Thyroid gland (tissue), 4 donors: ENCODE measurements around the gene MTHFD1L. TPM values are rescaled to one million over a fixed set of nuclear protein-coding genes. Genes with fewer than 3 reads are reported as not detected.

Source experiments
- DNase-seq, 2 donors: peaks; one replicate each; pipeline ENCODE4 v3.0.0-alpha.2; 2019
- H3K27ac ChIP-seq, 3 donors: fragments of 200-600 bp; sonication (generic); 1 replicate in 2 of 3; 2 replicates in 1 of 3; pipeline ENCODE4 v1.5.1; 2016 to 2019; ENCODE audit warnings: mild to moderate bottlenecking in 1 of 3, moderate library complexity in 1 of 3
- H3K27me3 ChIP-seq: fragments of 200-600 bp; sonication (generic); one replicate; pipeline ENCODE4 v1.5.1; 2019
- H3K36me3 ChIP-seq, 2 donors: fragments of 200-600 bp; sonication (generic); one replicate each; pipeline ENCODE4 v1.5.1; 2016 to 2019
- H3K4me1 ChIP-seq, 2 donors: fragments of 200-600 bp; sonication (generic); one replicate each; pipeline ENCODE4 v1.5.1; 2017 to 2019
- H3K4me3 ChIP-seq, 3 donors: fragments of 200-600 bp; sonication (generic); replicated peaks in 1 of 3; 1 replicate in 2 of 3; 2 replicates in 1 of 3; pipeline ENCODE4 v1.5.1; 2016; ENCODE audit warnings: mild to moderate bottlenecking in 1 of 3
- H3K9me3 ChIP-seq: fragments of 200-600 bp; sonication (generic); one replicate; pipeline ENCODE4 v1.5.1; 2017
- POLR2A ChIP-seq, 2 donors: fragments of 450-650 bp; IDR thresholded peaks; one replicate each; pipeline ENCODE4 v1.6.1; 2017; ENCODE audit warnings: antibody characterized with exemption in 2 of 2, mild to moderate bottlenecking in 2 of 2, moderate library complexity in 1 of 2
- WGBS, 2 donors: methylation state at CpG; one replicate each; pipeline ENCODE4 v1.1.5; 2017; 5-methylcytosine and 5-hydroxymethylcytosine counted together
- intact Hi-C: fragments of 100-400 bp; cut with DNase I; formaldehyde crosslinking; loops from one replicate; pipeline ENCODE4 v1.15.1; 2023
- total RNA-seq, 4 donors: library from RNA; depleted of rRNA; stranded (reverse); fragments of >200 nt; gene quantifications; one replicate each; pipeline ENCODE4 v1.2.3, GENCODE V29; 2016
- TF ChIP-seq, protein P1 (sequence below), 6 experiments: fragments of 200-600 bp in 3 of 6; fragments of 450-650 bp in 3 of 6; sonication (generic) in 3 of 6; IDR thresholded peaks; one replicate each; pipeline ENCODE4 v1.5.1; 2016 to 2019; ENCODE audit warnings: antibody characterized with exemption in 6 of 6, mild to moderate bottlenecking in 2 of 6, inconsistent platforms in 1 of 6, moderate library complexity in 1 of 6

MTHFD1L gene
- total RNA-seq, 4 donors from 2014 or later: 8.7 to 14.6 (median 11.0) TPM

DNA sequence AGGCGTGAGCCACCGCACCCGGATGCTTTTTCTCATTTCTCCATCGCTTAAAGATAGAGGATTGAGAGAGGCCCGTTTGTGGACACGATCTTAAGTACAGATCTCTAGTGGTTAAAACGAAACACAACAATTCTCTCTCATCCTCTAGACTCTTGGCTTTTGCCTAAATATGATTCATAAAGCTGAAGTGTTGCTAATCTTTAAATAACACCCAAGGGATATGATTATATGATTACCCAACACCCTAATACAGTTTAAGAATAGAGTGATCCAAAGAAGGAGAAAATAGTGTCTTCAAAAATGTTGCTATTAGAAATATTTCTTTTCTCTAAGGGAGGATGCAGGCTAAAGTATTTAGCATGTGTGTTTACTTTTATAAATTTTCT, 50.4 kb downstream of the MTHFD1L start:
- WGBS, 2 donors: 82 to 88% methylated on average over 7 of the region's 7 CpGs
- H3K36me3 ChIP-seq: no peaks in the 10 kb centered on the region
- H3K4me1 ChIP-seq: no peaks in the 10 kb centered on the region
- H3K27me3 ChIP-seq: no peaks in the 10 kb centered on the region
- no peaks in the 10 kb centered on the region for H3K9me3 ChIP-seq
- no peak for DNase-seq
- TF ChIP-seq POLR2A (IDR thresholded peaks at IDR 0.05): no peak
- TF ChIP-seq, protein P1, sequence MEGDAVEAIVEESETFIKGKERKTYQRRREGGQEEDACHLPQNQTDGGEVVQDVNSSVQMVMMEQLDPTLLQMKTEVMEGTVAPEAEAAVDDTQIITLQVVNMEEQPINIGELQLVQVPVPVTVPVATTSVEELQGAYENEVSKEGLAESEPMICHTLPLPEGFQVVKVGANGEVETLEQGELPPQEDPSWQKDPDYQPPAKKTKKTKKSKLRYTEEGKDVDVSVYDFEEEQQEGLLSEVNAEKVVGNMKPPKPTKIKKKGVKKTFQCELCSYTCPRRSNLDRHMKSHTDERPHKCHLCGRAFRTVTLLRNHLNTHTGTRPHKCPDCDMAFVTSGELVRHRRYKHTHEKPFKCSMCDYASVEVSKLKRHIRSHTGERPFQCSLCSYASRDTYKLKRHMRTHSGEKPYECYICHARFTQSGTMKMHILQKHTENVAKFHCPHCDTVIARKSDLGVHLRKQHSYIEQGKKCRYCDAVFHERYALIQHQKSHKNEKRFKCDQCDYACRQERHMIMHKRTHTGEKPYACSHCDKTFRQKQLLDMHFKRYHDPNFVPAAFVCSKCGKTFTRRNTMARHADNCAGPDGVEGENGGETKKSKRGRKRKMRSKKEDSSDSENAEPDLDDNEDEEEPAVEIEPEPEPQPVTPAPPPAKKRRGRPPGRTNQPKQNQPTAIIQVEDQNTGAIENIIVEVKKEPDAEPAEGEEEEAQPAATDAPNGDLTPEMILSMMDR (IDR thresholded peaks at IDR 0.05): no peak
- no peak overlapping the region for H3K4me3 ChIP-seq
- intact Hi-C loops: no loop called here
- no peak overlapping the region for H3K27ac ChIP-seq

DNA sequence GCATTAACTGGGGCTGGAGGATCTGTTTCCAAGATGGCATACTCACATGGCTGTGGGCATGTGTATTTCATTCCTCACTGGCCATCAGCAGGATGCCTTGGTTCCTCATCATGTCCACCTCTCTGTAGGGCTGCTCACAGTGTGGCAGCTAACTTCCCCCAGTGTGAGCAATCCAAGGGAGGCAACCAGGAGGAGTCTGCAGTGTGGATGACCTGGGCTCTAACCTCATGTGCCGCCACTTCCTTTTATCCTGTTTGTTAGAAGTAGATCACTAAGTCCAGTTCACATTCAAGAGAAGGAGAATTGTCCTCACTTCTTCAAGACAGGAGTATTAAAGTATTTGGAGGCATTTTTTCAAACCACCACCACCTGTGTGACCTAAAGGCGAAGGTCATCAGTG, 54.4 kb downstream of the MTHFD1L start:
- WGBS, 2 donors: 96 to 97% methylated on average over 2 of the region's 2 CpGs
- intact Hi-C loops: no loop called here
- no peak for DNase-seq
- H3K4me1 ChIP-seq: no peaks in the 10 kb centered on the region
- no peak overlapping the region for H3K27ac ChIP-seq
- no peaks in the 10 kb centered on the region for H3K36me3 ChIP-seq
- H3K27me3 ChIP-seq: no peaks in the 10 kb centered on the region
- H3K4me3 ChIP-seq: no peak overlapping the region
- H3K9me3 ChIP-seq: no peaks in the 10 kb centered on the region
- TF ChIP-seq, protein P1 (IDR thresholded peaks at IDR 0.05): no peak
- TF ChIP-seq POLR2A (IDR thresholded peaks at IDR 0.05): no peak

DNA sequence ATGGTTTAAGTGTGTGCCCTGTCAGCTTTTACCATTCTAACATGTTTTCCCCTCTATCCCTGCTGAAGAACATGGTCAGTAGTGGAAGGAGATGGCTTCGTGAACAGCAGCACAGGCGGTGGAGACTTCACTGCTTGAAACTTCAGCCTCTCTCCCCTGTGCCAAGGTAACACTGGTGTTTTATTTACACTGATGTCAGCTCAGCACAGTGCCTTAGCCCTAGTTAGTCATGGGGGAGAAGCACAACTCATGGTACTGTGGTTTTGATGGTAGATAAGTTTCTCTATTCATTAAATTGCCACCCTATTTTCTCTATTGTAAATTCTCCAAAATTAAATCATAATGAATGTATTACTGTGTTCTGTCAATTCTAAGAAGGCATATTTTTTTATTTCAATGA, 56.6 kb downstream of the MTHFD1L start:
- Histone ChIP-seq H3K27ac (no peak overlapping the region), H3K4me1 (no peaks in the 10 kb centered on the region), H3K9me3 (no peaks in the 10 kb centered on the region), H3K4me3 (no peak overlapping the region), H3K27me3 (no peaks in the 10 kb centered on the region), H3K36me3 (no peaks in the 10 kb centered on the region)
- no peak for DNase-seq
- intact Hi-C loops: no loop called here
- WGBS, 2 donors: 96 to 98% methylated on average over 2 of the region's 2 CpGs
- no peak for TF ChIP-seq POLR2A (IDR thresholded peaks at IDR 0.05)
- TF ChIP-seq, protein P1 (IDR thresholded peaks at IDR 0.05): no peak

DNA sequence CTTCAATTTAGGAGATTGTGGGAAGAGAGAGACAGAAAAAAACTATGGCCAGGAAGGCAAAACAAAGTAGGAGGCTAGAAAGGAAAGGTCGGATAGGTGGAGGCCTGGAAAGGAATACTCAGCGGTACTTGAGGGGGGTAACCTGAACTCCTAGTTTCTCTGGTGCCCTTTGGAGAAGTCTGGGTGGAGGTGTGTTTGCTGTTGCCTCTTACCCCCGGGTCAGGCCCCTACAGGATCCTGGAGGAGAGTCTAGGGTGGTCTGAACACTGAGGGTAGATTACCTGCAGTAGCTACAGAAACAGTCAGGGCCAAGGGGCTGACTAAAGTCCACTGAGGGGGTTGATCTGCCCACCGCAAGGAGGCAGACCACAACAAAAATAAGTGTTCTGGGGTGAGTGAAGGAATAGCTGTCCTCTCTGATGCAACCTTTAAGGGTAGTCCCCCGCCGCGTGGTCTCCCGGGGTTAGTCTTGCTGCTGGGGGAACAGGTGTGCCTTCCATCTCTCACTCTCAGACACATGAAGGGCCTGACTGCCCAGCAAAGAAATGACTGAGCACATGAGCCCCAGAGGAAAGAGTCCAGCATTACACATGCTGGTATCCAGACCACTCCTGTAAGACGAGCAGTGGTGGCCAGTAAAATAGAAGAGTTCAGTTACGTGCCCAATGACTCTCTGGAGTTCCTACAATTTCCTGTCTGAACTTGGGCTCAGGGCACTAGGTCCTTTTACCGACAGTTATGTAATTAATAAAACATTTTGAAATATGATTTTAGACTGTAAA, 59.5 kb downstream of the MTHFD1L start:
- Histone ChIP-seq H3K27me3 (no peaks in the 10 kb centered on the region), H3K9me3 (no peaks in the 10 kb centered on the region), H3K4me3 (no peak overlapping the region), H3K36me3 (no peaks in the 10 kb centered on the region), H3K4me1 (no peaks in the 10 kb centered on the region), H3K27ac (no peak overlapping the region)
- TF ChIP-seq, protein P1 (IDR thresholded peaks at IDR 0.05): no peak
- TF ChIP-seq POLR2A (IDR thresholded peaks at IDR 0.05): no peak
- DNase-seq: no peak
- intact Hi-C loops: no loop called here
- 91 to 92% methylated on average over 11 of the region's 11 CpGs for WGBS, 2 donors

DNA sequence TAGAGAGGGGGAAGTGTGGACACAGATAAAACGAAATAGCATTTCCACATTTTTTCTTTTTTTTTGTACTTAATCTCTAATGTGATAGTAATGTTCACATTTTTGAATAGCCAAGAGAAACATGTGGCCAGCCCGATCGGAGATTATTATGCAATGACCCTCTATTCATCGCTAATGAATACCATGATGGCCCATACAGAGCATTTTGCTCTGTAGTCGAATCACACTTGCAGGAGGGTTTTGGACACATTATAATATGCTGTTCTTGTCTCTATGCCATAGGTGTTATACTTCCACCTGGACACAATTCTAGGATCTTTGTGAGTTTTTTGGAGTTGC, 60.1 kb downstream of the MTHFD1L start:
- Histone ChIP-seq H3K4me3 (no peak overlapping the region), H3K27me3 (no peaks in the 10 kb centered on the region), H3K27ac (no peak overlapping the region), H3K9me3 (no peaks in the 10 kb centered on the region), H3K4me1 (no peaks in the 10 kb centered on the region), H3K36me3 (no peaks in the 10 kb centered on the region)
- intact Hi-C loops: no loop called here
- DNase-seq: no peak
- 75 to 81% methylated on average over 5 of the region's 5 CpGs for WGBS, 2 donors
- TF ChIP-seq POLR2A (IDR thresholded peaks at IDR 0.05): no peak
- TF ChIP-seq, protein P1 (IDR thresholded peaks at IDR 0.05): no peak
